Measurements from ENCODE around the gene APBA3. TPM values are rescaled to one million over a fixed set of nuclear protein-coding genes. Genes with fewer than 3 reads are reported as not detected.

The APBA3 gene
- total RNA-seq, 2 experiments from 2014 or later = 45.8 to 50.0 TPM

GRCh38 chr19:3805859-3806258, 44.4 kb upstream of the APBA3 start:
- Mint-ChIP-seq H3K4me3 (no peak overlapping the region), H3K27ac (no peak overlapping the region), H3K27me3 (no peaks in the 10 kb centered on the region), H3K4me1 (ENCODE audit: low read depth) (peaks cover 9% of the 10 kb centered on the region), H3K36me3 (ENCODE audit: low read depth) (no peaks in the 10 kb centered on the region), H3K9me3 (no peaks in the 10 kb centered on the region)
- no peak for TF ChIP-seq CTCF (IDR thresholded peaks at IDR 0.05)
- Histone ChIP-seq H3K4me3 (ENCODE audit: low read length) (no peak overlapping the region), H3K9me3 (ENCODE audit: control insufficient read depth in 1 of 2, insufficient read depth in 1 of 2, low read length in 2 of 2) (peaks cover 0 to 21% of the 10 kb centered on the region in 2 experiments), H3K27ac (ENCODE audit: low read depth in 1 of 2, low read length in 2 of 2) (no peak overlapping the region), H3K36me3 (ENCODE audit: insufficient read depth, low read length) (no peaks in the 10 kb centered on the region), H3K4me1 (ENCODE audit: insufficient read depth, low read length) (peaks cover 27% of the 10 kb centered on the region), H3K27me3 (ENCODE audit: control insufficient read depth in 1 of 2, insufficient read depth in 2 of 2, low read length in 2 of 2) (no peaks in the 10 kb centered on the region)
- intact Hi-C loops (cut with DNase I, micrococcal nuclease) = no loop called here
- ATAC-seq (ENCODE audit: poor library complexity) (no peak), DNase-seq (no peak)
- CTCF ChIA-PET = no interaction called here
- POLR2A ChIA-PET = no interaction called here

- intact Hi-C loops (cut with DNase I, micrococcal nuclease) = no loop called here
- Histone ChIP-seq H3K27me3 (ENCODE audit: control insufficient read depth in 1 of 2, insufficient read depth in 2 of 2, low read length in 2 of 2) (no peaks in the 10 kb centered on the region), H3K9me3 (ENCODE audit: control insufficient read depth in 1 of 2, insufficient read depth in 1 of 2, low read length in 2 of 2) (peaks cover 0 to 21% of the 10 kb centered on the region in 2 experiments), H3K4me1 (ENCODE audit: insufficient read depth, low read length) (peaks cover 24% of the 10 kb centered on the region), H3K4me3 (ENCODE audit: low read length) (no peak overlapping the region), H3K36me3 (ENCODE audit: insufficient read depth, low read length) (no peaks in the 10 kb centered on the region), H3K27ac (ENCODE audit: low read depth in 1 of 2, low read length in 2 of 2) (no peak overlapping the region)
- TF ChIP-seq CTCF (IDR thresholded peaks at IDR 0.05) = no peak
- Mint-ChIP-seq H3K27ac (no peak overlapping the region), H3K9me3 (no peaks in the 10 kb centered on the region), H3K27me3 (no peaks in the 10 kb centered on the region), H3K4me1 (ENCODE audit: low read depth) (peaks cover 9% of the 10 kb centered on the region), H3K4me3 (no peak overlapping the region), H3K36me3 (ENCODE audit: low read depth) (no peaks in the 10 kb centered on the region)
- CTCF ChIA-PET = no interaction called here
- DNase-seq = no peak
- no peak for ATAC-seq (ENCODE audit: poor library complexity)
- POLR2A ChIA-PET = interaction anchor here (1.1 kb wide), 1 partner anchor 43 kb away, joined by 5 read pairs; the partner anchor contains the start of gene APBA3
These were observed 42.9 kb upstream of the APBA3 start for GRCh38 chr19:3804429-3804828.

DNA sequence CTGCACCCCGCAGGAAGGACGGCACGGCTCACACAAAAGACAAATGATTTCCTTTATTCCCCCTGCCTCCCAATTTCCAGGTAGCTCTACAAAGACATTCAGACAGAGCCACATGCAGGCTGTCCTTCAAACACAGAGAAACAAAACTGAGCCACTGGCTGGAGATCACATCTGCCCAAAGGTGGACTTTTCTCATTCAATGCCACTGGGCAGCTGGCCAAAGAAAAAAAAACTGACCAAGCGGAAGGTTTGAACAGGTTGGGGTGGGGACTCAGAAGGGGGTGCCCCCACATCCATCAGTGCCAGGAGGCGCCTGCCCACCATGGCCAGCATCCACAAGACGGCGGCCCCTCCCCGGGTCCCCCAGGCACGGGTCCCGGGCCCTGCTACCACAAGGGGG, 42.5 kb upstream of the APBA3 start:
- no peak overlapping the region for H3K27ac ChIP-seq (ENCODE audit: low read depth in 1 of 2, low read length in 2 of 2)
- no peaks in the 10 kb centered on the region for H3K27me3 ChIP-seq (ENCODE audit: control insufficient read depth in 1 of 2, insufficient read depth in 2 of 2, low read length in 2 of 2)
- H3K4me1 Mint-ChIP-seq (ENCODE audit: low read depth) = peaks cover 13% of the 10 kb centered on the region
- H3K36me3 ChIP-seq (ENCODE audit: insufficient read depth, low read length) = no peaks in the 10 kb centered on the region
- TF ChIP-seq CTCF (IDR thresholded peaks at IDR 0.05) = no peak
- H3K9me3 ChIP-seq (ENCODE audit: control insufficient read depth in 1 of 2, insufficient read depth in 1 of 2, low read length in 2 of 2) = peaks cover 0 to 18% of the 10 kb centered on the region in 2 experiments
- ChIA-PET CTCF (no interaction called here), POLR2A (no interaction called here)
- H3K4me3 ChIP-seq (ENCODE audit: low read length) = no peak overlapping the region
- peaks cover 28% of the 10 kb centered on the region for H3K4me1 ChIP-seq (ENCODE audit: insufficient read depth, low read length)
- H3K9me3 Mint-ChIP-seq = no peaks in the 10 kb centered on the region
- ATAC-seq (ENCODE audit: poor library complexity) = no peak
- no peaks in the 10 kb centered on the region for H3K36me3 Mint-ChIP-seq (ENCODE audit: low read depth)
- no peaks in the 10 kb centered on the region for H3K27me3 Mint-ChIP-seq
- DNase-seq = no peak
- H3K4me3 Mint-ChIP-seq = no peak overlapping the region
- intact Hi-C loops (cut with DNase I, micrococcal nuclease) = no loop called here
- H3K27ac Mint-ChIP-seq = no peak overlapping the region
